Keratinocyte (primary cell): ENCODE results near the gene STAG1. TPM values are rescaled to one million over a fixed set of nuclear protein-coding genes. Genes with fewer than 3 reads are reported as not detected.

ENCODE experiments used
- DNase-seq: peaks from one replicate; pipeline ENCODE4 v3.0.0-alpha.2; 2011; ENCODE audit warnings: low read depth, missing footprints, low spot score
- FAIRE-seq: peaks from 2 replicates; lab custom pipeline; 2011; peaks lifted over from hg19 to GRCh38; lab: Jason Lieb, UNC
- H2AFZ ChIP-seq: 2 replicates; pipeline ENCODE4 v1.6.0; 2012; ENCODE audit warnings: low read length, control low read depth, inconsistent platforms; ENCODE audit not compliant: control insufficient read depth
- H3K27ac ChIP-seq: 2 replicates; pipeline ENCODE4 v1.5.1; 2011; ENCODE audit warnings: low read length; ENCODE audit not compliant: control insufficient read depth, insufficient read depth
- H3K27me3 ChIP-seq: 3 replicates; pipeline ENCODE4 v1.6.0; 2011; ENCODE audit warnings: low read length; ENCODE audit not compliant: control insufficient read depth, insufficient read depth; ENCODE audit errors: extremely low read depth
- H3K36me3 ChIP-seq, 2 experiments: 2 replicates in 1 of 2; 3 replicates in 1 of 2; pipeline ENCODE4 v1.5.1; 2011; ENCODE audit warnings: low read length in 2 of 2, mild to moderate bottlenecking in 1 of 2; ENCODE audit not compliant: control insufficient read depth in 2 of 2, insufficient read depth in 2 of 2; ENCODE audit errors: extremely low read depth in 1 of 2
- H3K4me1 ChIP-seq: 3 replicates; pipeline ENCODE4 v1.5.1; 2011; ENCODE audit warnings: low read length; ENCODE audit not compliant: control insufficient read depth, insufficient read depth; ENCODE audit errors: extremely low read depth
- H3K4me2 ChIP-seq: 3 replicates; pipeline ENCODE4 v1.6.0; 2011; ENCODE audit warnings: low read depth, low read length; ENCODE audit not compliant: control insufficient read depth, insufficient read depth; ENCODE audit errors: extremely low read depth
- H3K4me3 ChIP-seq, 3 experiments: fragments of 200-600 bp in 1 of 3; sonication (generic) in 1 of 3; 2 replicates in 2 of 3; 3 replicates in 1 of 3; pipeline ENCODE4 v1.5.1; 2011 to 2016; ENCODE audit warnings: low read length in 3 of 3, mild to moderate bottlenecking in 3 of 3, control low read depth in 2 of 3, inconsistent platforms in 1 of 3, low read depth in 1 of 3, mixed read lengths in 1 of 3, mixed run types in 1 of 3, moderate library complexity in 1 of 3; ENCODE audit not compliant: control insufficient read depth in 2 of 3, insufficient read depth in 2 of 3; ENCODE audit errors: extremely low read depth in 1 of 3
- H3K79me2 ChIP-seq: 2 replicates; pipeline ENCODE4 v1.6.0; 2012; ENCODE audit warnings: low read length; ENCODE audit not compliant: control insufficient read depth, insufficient read depth
- H3K9ac ChIP-seq: 3 replicates; pipeline ENCODE4 v1.6.0; 2011; ENCODE audit warnings: low read length; ENCODE audit not compliant: control insufficient read depth, insufficient read depth; ENCODE audit errors: extremely low read depth
- H3K9me1 ChIP-seq: 3 replicates; pipeline ENCODE4 v1.6.0; 2011; ENCODE audit warnings: low read length; ENCODE audit not compliant: control insufficient read depth, insufficient read depth; ENCODE audit errors: extremely low read depth
- H3K9me3 ChIP-seq: 2 replicates; pipeline ENCODE4 v1.5.1; 2012; ENCODE audit warnings: low read depth, low read length; ENCODE audit not compliant: control insufficient read depth
- H4K20me1 ChIP-seq: 3 replicates; pipeline ENCODE4 v1.6.0; 2011; ENCODE audit warnings: low read length; ENCODE audit not compliant: control insufficient read depth, insufficient read depth; ENCODE audit errors: extremely low read depth
- EZH2 ChIP-seq: IDR thresholded peaks from one replicate; pipeline ENCODE4 v1.6.1; 2012; ENCODE audit warnings: inconsistent platforms, mild to moderate bottlenecking, low read length, moderate library complexity
- dilution Hi-C: fragments of 300-500 bp; cut with MboI; formaldehyde crosslinking; loops from one replicate; pipeline ENCODE4 v1.7.0; 2020; ENCODE audit warnings: low sequenced_read_pairs; ENCODE audit not compliant: extremely low pct_ligation_motif_present
- polyA plus RNA-seq, 5 experiments: library from polyadenylated mRNA; depleted of rRNA in 3 of 5; stranded (reverse) in 3 of 5; stranded (forward) in 1 of 5; unstranded in 1 of 5; fragments of >200 nt; gene quantifications; 1 replicate in 1 of 5; 2 replicates in 3 of 5; 3 replicates in 1 of 5; pipeline versions ENCODE4 v1.2.1 to v1.2.3, GENCODE V29; 2011 to 2012; ENCODE audit warnings: missing spikeins in 2 of 5, low read depth in 1 of 5, low replicate concordance in 1 of 5
- TF ChIP-seq, protein P1 (sequence below), 3 experiments: IDR thresholded peaks in 1 of 3; conservative IDR thresholded peaks in 1 of 3; optimal IDR thresholded peaks in 1 of 3; 2 replicates in 2 of 3; 3 replicates in 1 of 3; pipeline versions ENCODE3 to v1.5.1; 2011; ENCODE audit warnings: low read length in 3 of 3, mild to moderate bottlenecking in 3 of 3, moderate library complexity in 2 of 3, control low read depth in 1 of 3, inconsistent platforms in 1 of 3; ENCODE audit not compliant: insufficient read depth in 2 of 3; ENCODE audit errors: extremely low read depth in 1 of 3

STAG1 gene
- polyA plus RNA-seq, 1 donor (not counting 4 experiments of a cell fraction or from before 2014, with no cell fraction given), result 11.8 TPM

DNA sequence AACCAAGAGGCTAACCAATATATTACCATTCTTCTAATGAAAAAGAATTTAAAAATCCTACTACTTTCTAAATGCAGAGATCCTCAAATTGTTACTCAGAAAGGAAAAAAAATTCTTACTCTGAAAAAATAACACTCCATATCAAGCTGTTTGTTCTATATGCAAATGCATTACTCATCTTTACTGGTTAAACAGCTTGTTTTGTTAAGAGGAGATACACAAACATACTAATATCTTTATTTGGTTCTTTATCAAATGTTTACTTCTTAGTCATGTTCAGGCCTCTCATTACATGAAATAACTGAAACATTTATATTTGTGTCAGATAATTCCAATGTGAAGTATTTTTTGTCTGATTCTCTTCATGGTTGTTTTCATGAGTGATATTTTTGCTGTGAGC, 355.3 kb downstream of the STAG1 start:
- Histone ChIP-seq H3K4me2 (no peak overlapping the region), H3K27ac (no peak overlapping the region), H3K9ac (no peak overlapping the region), H3K27me3 (no peaks in the 10 kb centered on the region), H3K4me1 (no peaks in the 10 kb centered on the region), H3K36me3 (no peaks in the 10 kb centered on the region), H3K9me1 (no peaks in the 10 kb centered on the region), H3K9me3 (no peaks in the 10 kb centered on the region), H3K4me3 (no peak overlapping the region), H3K79me2 (no peaks in the 10 kb centered on the region), H2AFZ (no peak overlapping the region), H4K20me1 (no peaks in the 10 kb centered on the region)
- FAIRE-seq (no peak), DNase-seq (no peak)
- TF ChIP-seq, protein P1, sequence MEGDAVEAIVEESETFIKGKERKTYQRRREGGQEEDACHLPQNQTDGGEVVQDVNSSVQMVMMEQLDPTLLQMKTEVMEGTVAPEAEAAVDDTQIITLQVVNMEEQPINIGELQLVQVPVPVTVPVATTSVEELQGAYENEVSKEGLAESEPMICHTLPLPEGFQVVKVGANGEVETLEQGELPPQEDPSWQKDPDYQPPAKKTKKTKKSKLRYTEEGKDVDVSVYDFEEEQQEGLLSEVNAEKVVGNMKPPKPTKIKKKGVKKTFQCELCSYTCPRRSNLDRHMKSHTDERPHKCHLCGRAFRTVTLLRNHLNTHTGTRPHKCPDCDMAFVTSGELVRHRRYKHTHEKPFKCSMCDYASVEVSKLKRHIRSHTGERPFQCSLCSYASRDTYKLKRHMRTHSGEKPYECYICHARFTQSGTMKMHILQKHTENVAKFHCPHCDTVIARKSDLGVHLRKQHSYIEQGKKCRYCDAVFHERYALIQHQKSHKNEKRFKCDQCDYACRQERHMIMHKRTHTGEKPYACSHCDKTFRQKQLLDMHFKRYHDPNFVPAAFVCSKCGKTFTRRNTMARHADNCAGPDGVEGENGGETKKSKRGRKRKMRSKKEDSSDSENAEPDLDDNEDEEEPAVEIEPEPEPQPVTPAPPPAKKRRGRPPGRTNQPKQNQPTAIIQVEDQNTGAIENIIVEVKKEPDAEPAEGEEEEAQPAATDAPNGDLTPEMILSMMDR (optimal IDR thresholded peaks at IDR 0.05 in 1 of 3, IDR thresholded peaks at IDR 0.05 in 1 of 3, conservative IDR thresholded peaks at IDR 0.05 in 1 of 3; ENCODE audit: extremely low read depth in 1 of 3, insufficient read depth in 2 of 3, low read length in 3 of 3), result no peak
- TF ChIP-seq EZH2, result no peak
- dilution Hi-C loops, result no loop called here

DNA sequence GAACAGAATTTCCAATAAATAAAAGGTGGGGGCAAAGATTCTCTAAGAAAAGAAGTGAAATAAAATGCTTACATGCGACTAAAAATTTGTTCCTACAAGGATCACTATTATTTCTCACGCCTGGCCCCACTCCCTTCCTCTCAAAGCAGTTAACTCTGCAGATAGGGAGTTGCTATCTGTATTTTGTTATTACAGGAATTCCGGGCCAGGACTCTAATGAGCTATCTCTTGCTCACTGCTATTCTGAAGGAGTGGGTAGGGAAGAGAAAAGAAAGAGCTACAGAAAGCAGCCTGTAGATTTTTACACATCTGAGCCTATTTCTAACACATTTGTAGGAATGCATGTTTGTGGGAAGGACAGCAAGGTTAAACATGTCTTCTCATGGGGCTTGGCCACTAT, 361.6 kb downstream of the STAG1 start:
- no peaks in the 10 kb centered on the region for H3K27me3 ChIP-seq
- H3K79me2 ChIP-seq, result no peaks in the 10 kb centered on the region
- H3K9me1 ChIP-seq, result no peaks in the 10 kb centered on the region
- H3K4me3 ChIP-seq, result no peak overlapping the region
- dilution Hi-C loops, result no loop called here
- H4K20me1 ChIP-seq, result no peaks in the 10 kb centered on the region
- no peak overlapping the region for H3K9ac ChIP-seq
- no peaks in the 10 kb centered on the region for H3K9me3 ChIP-seq
- no peaks in the 10 kb centered on the region for H3K4me1 ChIP-seq
- DNase-seq (no peak), FAIRE-seq (no peak)
- TF ChIP-seq EZH2, result no peak
- H2AFZ ChIP-seq, result no peak overlapping the region
- no peaks in the 10 kb centered on the region for H3K36me3 ChIP-seq
- H3K4me2 ChIP-seq, result no peak overlapping the region
- no peak overlapping the region for H3K27ac ChIP-seq

DNA sequence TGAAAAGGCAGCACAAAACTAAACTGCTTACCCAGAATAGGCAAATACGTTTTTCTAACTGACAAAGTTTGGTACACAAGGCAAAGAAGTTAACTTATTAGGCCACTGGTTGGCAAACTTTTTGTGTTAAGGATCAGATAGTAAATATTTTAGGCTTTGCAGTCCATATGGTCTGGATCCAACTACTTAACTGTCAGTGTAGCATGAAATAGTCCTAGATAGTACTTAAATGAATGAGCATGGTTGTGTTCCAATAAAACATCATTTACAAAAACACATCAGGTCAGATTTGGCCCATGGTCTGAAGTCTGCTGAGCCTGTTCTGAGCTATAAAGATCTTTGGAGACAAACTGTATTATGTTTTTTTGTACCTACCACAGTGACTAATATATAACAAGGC, 365.1 kb downstream of the STAG1 start:
- Histone ChIP-seq H3K27ac (no peak overlapping the region), H3K4me2 (no peak overlapping the region), H4K20me1 (no peaks in the 10 kb centered on the region), H3K27me3 (no peaks in the 10 kb centered on the region), H3K9ac (no peak overlapping the region), H3K79me2 (no peaks in the 10 kb centered on the region), H2AFZ (no peak overlapping the region), H3K9me1 (no peaks in the 10 kb centered on the region), H3K36me3 (no peaks in the 10 kb centered on the region), H3K9me3 (no peaks in the 10 kb centered on the region), H3K4me3 (no peak overlapping the region), H3K4me1 (no peaks in the 10 kb centered on the region)
- TF ChIP-seq EZH2, result no peak
- FAIRE-seq (no peak), DNase-seq (no peak)
- dilution Hi-C loops, result no loop called here
